ENCODE data around the gene RDH16. TPM values are rescaled to one million over a fixed set of nuclear protein-coding genes. Genes with fewer than 3 reads are reported as not detected.

The RDH16 gene
- total RNA-seq, 1 experiment from 2014 or later: 0.08 TPM

- CTCF ChIA-PET: no interaction called here
- no peak for TF ChIP-seq POLR2AphosphoS5 (IDR thresholded peaks at IDR 0.05; ENCODE audit: low read depth, low read length)
- TF ChIP-seq CTCF (IDR thresholded peaks at IDR 0.05): no peak
- ATAC-seq (no peak), DNase-seq (ENCODE audit: low read depth, low spot score) (no peak)
- no peak overlapping the region for H3K4me3 ChIP-seq (ENCODE audit: low read depth in 2 of 2, low read length in 2 of 2)
- intact Hi-C loops (cut with micrococcal nuclease; ENCODE audit: unreplicated experiment): no loop called here
- no peaks in the 10 kb centered on the region for H3K9me3 ChIP-seq (ENCODE audit: control insufficient read depth, insufficient read depth, low read depth, low read length)
- H3K27ac ChIP-seq (ENCODE audit: low read length): no peak overlapping the region
- in situ Hi-C loops (cut with HindIII; ENCODE audit: low pct_unique_long_range_greater_than_20kb, low sequenced_read_pairs): no loop called here
- H3K36me3 ChIP-seq (ENCODE audit: control insufficient read depth, insufficient read depth, low read length): no peaks in the 10 kb centered on the region
- POLR2A ChIA-PET: no interaction called here
- no TSS peak for BruUV-seq (replicated peaks)
- no peaks in the 10 kb centered on the region for H3K4me1 ChIP-seq (ENCODE audit: control insufficient read depth, insufficient read depth, low read length)
- H3K27me3 ChIP-seq (ENCODE audit: control insufficient read depth, insufficient read depth, low read length): peaks cover 4% of the 10 kb centered on the region; the same call in 1 of the 2 replicates
Observed at GRCh38 chr12:56916996-56917333, 40.4 kb downstream of the RDH16 start.

GRCh38 chr12:56916296-56916995 is 41.0 kb downstream of the RDH16 start:
- TF ChIP-seq TCF7L2 (IDR thresholded peaks at IDR 0.05; ENCODE audit: low read depth, low read length) (no peak), CTCF (IDR thresholded peaks at IDR 0.05) (no peak), SIN3A (IDR thresholded peaks at IDR 0.05; ENCODE audit: borderline replicate concordance, insufficient read depth, low read depth, low read length) (no peak), REST (IDR thresholded peaks at IDR 0.05; ENCODE audit: insufficient read depth in 1 of 2, low read depth in 2 of 2, low read length in 1 of 2) (no peak), POLR2AphosphoS5 (IDR thresholded peaks at IDR 0.05; ENCODE audit: low read depth, low read length) (no peak)
- no peaks in the 10 kb centered on the region for H3K9me3 ChIP-seq (ENCODE audit: control insufficient read depth, insufficient read depth, low read depth, low read length)
- ChIA-PET CTCF (no interaction called here), POLR2A (no interaction called here)
- no TSS peak for BruUV-seq (replicated peaks)
- in situ Hi-C loops (cut with HindIII; ENCODE audit: low pct_unique_long_range_greater_than_20kb, low sequenced_read_pairs): no loop called here
- ATAC-seq (no peak), DNase-seq (ENCODE audit: low read depth, low spot score) (no peak)
- H3K27ac ChIP-seq (ENCODE audit: low read length): no peak overlapping the region
- no peaks in the 10 kb centered on the region for H3K4me1 ChIP-seq (ENCODE audit: control insufficient read depth, insufficient read depth, low read length)
- H3K4me3 ChIP-seq (ENCODE audit: low read depth in 2 of 2, low read length in 2 of 2): no peak overlapping the region
- peaks cover 4% of the 10 kb centered on the region; the same call in 1 of the 2 replicates for H3K27me3 ChIP-seq (ENCODE audit: control insufficient read depth, insufficient read depth, low read length)
- intact Hi-C loops (cut with micrococcal nuclease; ENCODE audit: unreplicated experiment): no loop called here
- no peaks in the 10 kb centered on the region for H3K36me3 ChIP-seq (ENCODE audit: control insufficient read depth, insufficient read depth, low read length)

All from Panc1 (cell line).